GM18505 (cell line): ENCODE measurements around the gene CEP85.
"Not testable (repeated sequence)": the region's sequence is repeated elsewhere in the genome, so short reads cannot be mapped to it uniquely, and the experiment has no call there.

Source experiments
- ATAC-seq: cut with Tn5 transposase; IDR thresholded peaks from one replicate; pipeline ENCODE4 v1.9.1; 2021; ENCODE audit not compliant: unreplicated experiment
- POLR2A ChIP-seq: IDR thresholded peaks from 4 replicates; pipeline ENCODE4 v1.6.1; 2011; ENCODE audit warnings: borderline replicate concordance; ENCODE audit not compliant: insufficient read depth, insufficient read length; ENCODE audit errors: extremely low read depth

Gene CEP85

GRCh38 chr1:26210147-26210870, 23.7 kb upstream of the CEP85 start:
- ATAC-seq, result no peak

GRCh38 chr1:26212726-26213125, 21.3 kb upstream of the CEP85 start:
- ATAC-seq, result no peak
- TF ChIP-seq POLR2A, result no peak

More at GRCh38 chr1:26210147-26210870, 23.7 kb upstream of the CEP85 start:
- no peak for TF ChIP-seq POLR2A

GRCh38 chr1:26213335-26213905, 20.6 kb upstream of the CEP85 start:
- no peak for ATAC-seq
- TF ChIP-seq POLR2A, result no peak

GRCh38 chr1:26215246-26215645, 18.8 kb upstream of the CEP85 start:
- no peak for ATAC-seq
- no peak for TF ChIP-seq POLR2A

- no peak for ATAC-seq
Measured at GRCh38 chr1:26218906-26219494, 15.0 kb upstream of the CEP85 start.

GRCh38 chr1:26220199-26220912, 13.6 kb upstream of the CEP85 start:
- TF ChIP-seq POLR2A, result no peak
- ATAC-seq, result no peak

More at GRCh38 chr1:26218906-26219494, 15.0 kb upstream of the CEP85 start:
- TF ChIP-seq POLR2A, result no peak

GRCh38 chr1:26221094-26221493, 12.9 kb upstream of the CEP85 start:
- no peak for TF ChIP-seq POLR2A
- no peak for ATAC-seq

- ATAC-seq, result no peak
- TF ChIP-seq POLR2A, result no peak
Measured at GRCh38 chr1:26224606-26225005, 9.4 kb upstream of the CEP85 start.

- no peak for ATAC-seq
- no peak for TF ChIP-seq POLR2A
Measured at GRCh38 chr1:26225033-26225831, 8.8 kb upstream of the CEP85 start.

GRCh38 chr1:26230682-26231081, 3.3 kb upstream of the CEP85 start:
- ATAC-seq, result not testable (repeated sequence)

- no peak for TF ChIP-seq POLR2A
- peak; percentile 1 for ATAC-seq
Measured at GRCh38 chr1:26234644-26235370, 807 bp downstream of the CEP85 start.

GRCh38 chr1:26237230-26237966, 3.4 kb downstream of the CEP85 start:
- no peak for TF ChIP-seq POLR2A
- ATAC-seq, result no peak
